Posterior cingulate gyrus (tissue), 11 donors: ENCODE results near the gene KCNQ1.
A peak's percentile ranks its signal among the peaks of the same experiment; 100 is the strongest.

ENCODE experiments used
- DNase-seq, 10 donors: peaks; one replicate each; pipeline versions ENCODE4 v3.0.0 to v3.0.0-alpha.2; 2020 to 2021; ENCODE audit warnings: mixed read lengths in 3 of 10
- intact Hi-C: fragments of 100-400 bp; cut with DNase I; formaldehyde crosslinking; loops from one replicate; pipeline ENCODE4 v1.15.1; 2023

The KCNQ1 gene

DNA sequence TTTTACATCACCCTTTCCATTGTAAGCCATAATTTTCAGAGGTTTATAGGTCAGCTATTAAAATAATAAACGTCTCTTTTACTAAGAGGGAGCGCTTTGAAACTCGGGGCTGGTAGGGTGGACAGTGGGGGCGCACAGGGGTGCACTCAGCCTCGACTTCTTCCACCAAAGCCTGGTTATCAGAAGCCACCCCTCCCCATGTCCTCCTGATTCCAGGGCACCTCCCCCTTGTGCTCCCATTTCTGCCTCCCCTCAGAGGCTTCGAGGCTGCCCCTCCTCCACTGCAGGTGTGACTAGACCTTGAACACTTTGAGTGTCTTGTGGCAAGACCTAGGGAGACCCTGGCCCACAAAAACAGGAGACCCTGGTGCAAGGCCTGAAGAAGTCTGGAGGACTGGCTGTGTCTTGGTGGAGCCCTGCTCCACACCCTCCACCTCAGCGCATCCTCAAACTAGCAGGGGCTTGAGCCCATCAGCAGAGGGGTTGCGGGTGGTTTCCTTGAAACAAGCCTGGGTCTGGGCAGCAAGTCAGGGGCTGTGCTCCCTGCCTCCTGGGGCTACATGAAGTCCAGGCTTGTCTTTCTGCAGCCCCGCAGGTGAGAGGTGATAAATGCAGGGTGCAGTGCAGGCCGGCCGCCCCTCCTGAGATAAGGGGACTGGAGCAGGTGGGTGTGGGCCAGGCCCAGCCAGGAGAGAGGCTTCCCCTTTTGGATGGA is 437.7 kb downstream of the KCNQ1 start:
- intact Hi-C loops: no loop called here
- no peak for DNase-seq

DNA sequence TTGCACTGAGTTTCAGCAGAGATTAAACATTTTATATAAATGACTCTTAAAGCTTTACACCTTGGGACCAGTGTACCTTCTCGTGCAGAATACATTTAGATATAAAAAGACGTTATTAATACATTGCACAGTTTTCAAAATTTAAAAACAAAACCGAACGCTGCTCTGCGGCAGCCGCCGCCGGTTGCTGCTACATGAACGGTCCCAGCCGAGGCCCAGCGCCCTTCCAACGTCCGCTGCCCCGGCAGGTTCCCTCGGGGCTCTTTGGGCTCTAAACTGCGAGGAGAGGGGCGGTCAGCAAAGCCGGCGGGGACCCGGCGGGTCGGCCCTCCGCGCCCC is 438.8 kb downstream of the KCNQ1 start:
- DNase-seq: no peak
- intact Hi-C loops: no loop called here

DNA sequence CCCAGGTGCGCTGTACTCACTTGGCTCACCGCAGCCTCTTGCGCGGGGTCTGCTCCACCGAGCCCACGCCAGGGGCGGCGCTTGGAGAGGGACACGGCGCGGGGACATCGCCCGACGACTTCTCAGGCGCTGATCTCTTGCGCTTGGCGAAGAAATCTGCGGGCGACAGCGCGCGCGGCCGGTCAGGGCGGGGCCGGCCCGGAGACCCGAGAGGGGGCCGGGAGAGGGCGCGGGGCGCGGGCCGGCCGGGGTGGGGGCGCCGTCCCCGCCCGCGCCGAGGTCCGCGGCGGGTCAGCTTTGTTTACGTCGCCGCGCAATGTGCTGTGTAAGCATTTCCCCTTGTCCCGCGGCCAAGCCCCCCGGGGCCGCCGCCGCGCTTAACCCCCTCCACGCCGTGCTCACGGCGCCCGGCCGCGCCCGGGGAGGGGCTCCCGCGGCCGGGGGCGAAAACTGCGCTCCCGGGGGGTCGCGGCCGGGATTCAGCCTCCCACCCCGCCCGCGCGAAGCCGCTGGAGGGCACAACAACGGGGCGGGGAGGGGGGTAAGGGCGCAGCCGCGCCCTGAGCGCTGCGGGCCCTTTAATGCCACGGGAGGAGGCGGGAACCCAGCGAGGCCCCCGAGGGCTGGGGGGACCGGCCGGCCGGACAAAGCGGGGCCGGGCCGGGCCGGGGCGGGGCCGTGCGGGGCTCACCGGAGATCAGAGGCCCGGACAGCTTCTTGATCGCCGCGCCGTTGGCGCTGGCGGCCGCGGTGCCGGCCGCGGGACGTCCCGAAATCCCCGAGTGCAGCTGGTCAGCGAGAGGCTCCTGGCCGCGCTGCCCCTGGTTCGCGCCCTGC is 439.4 kb downstream of the KCNQ1 start:
- intact Hi-C loops: no loop called here
- DNase-seq: peak in 1 of 10 donors; percentile 58

DNA sequence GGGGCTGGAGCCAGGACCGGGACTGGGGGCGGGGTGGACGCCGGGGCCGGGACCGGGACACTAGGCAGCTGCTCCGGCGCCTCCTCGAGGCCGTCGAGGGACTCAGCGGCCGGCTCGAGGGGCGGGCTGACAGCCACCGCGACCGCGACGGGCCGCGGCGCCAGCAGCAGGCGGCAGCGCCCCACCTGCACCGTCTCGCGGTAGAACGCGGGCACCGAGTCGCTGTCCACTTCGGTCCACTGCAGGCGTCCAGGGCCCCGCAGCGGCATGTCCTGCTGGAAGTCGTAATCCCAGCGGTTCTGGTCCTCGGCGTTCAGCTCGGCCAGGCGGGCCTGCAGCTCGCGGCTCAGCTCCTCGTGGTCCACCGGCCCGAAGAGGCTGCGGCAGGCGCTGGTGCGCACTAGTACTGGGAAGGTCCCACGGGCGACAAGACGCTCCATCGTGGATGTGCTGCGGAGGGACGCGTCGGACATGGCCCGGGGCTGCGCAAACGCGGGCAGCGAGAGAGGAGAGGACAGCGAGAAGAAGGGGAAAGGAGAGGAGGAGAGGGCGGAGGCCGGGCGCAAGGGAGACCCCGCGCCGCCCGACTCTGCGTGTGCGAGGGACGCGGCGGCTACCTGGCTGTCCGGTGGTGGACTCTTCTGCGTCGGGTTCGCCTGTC is 440.3 kb downstream of the KCNQ1 start:
- intact Hi-C loops: loop anchor here (1.0 kb wide), 1 partner anchor 187 kb away; no protein-coding TSS in a partner anchor
- peak in 6 of 10 donors; percentile 44 to 95 (median 72) for DNase-seq

DNA sequence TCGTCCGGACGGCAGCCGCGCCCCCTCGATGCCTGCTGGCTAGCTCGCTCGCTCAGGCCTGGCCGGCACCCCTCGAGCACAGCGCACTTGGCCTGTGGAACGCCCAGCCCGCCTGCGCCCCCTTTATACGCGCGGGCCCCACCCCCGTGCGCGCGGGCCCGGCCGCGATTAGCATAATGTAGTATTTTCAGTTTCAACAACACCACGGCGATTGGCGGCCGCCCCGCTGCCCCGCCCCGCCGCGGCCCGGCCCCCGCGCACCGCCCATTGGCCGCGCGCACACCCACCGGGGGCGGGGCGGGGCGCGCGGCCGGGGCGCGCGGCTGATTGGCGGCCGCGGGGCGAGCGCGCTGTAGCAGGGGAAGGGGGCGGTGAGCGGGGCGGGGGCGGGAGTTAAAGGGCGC is 440.9 kb downstream of the KCNQ1 start, which contains the start of gene CDKN1C:
CDKN1C (minus strand) TSS at position 98 of the 404 bp plus-strand sequence. CDS start 319 bp downstream, outside the sequence.
- intact Hi-C loops: loop anchor here (1.0 kb wide), 1 partner anchor 187 kb away; no protein-coding TSS in a partner anchor
- peak; percentile 73 to 98 (median 82) for DNase-seq

DNA sequence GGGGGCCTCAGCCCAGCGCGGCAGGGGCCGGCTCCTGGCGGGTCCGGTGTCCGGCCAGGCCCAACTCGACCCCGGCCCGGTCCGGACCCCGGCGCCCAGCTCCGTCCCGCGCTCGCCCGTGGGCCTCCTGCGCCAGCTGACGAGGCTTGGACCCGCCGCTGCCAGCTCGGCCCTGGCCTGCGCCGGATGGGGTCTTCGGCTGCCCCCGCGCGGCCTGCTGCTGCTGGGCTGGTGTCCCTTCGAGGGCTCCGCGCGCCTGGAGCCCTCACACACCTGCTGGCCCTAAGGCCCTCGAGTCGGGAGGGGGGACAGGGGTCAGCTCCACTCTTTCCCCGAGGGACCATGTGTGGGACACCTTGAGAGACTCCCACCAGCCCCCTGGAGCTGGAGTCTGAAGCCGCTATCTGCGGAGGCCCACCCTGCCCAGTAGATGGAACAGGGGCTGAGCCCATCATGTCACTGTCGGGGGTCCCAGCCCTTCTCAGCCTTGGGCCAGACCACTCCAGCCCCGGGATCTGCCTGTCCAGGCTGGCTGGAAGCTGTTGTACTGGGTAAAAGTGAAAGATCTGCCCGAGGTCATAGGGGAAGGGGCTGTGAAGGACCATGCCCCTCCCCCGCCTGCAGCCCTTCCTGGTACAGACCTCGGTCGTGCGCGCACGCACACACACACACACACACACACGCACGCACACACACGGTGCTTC is 441.5 kb downstream of the KCNQ1 start:
- DNase-seq: peak in 2 of 10 donors; percentile 62 to 93
- intact Hi-C loops: no loop called here

DNA sequence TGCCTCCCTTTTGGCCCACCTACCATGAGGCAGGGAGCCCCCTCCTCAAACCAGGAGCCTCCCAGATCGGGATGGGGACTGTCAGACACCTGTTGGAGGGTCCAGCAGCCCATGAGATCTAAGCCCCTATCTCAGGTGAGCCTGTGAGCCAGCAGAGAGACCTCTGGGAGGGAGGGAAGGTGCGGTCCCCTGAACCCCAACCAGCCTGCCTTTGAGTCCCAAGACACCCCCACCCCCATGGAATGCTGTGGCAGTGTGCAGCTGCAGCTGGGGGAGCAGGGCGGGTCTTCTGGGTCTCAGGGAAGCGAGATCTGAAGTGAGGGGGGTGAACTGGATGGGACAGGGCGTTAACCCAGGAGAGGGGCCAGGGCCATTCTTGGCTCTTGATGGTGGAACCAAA is 442.1 kb downstream of the KCNQ1 start:
- intact Hi-C loops: no loop called here
- DNase-seq: no peak

DNA sequence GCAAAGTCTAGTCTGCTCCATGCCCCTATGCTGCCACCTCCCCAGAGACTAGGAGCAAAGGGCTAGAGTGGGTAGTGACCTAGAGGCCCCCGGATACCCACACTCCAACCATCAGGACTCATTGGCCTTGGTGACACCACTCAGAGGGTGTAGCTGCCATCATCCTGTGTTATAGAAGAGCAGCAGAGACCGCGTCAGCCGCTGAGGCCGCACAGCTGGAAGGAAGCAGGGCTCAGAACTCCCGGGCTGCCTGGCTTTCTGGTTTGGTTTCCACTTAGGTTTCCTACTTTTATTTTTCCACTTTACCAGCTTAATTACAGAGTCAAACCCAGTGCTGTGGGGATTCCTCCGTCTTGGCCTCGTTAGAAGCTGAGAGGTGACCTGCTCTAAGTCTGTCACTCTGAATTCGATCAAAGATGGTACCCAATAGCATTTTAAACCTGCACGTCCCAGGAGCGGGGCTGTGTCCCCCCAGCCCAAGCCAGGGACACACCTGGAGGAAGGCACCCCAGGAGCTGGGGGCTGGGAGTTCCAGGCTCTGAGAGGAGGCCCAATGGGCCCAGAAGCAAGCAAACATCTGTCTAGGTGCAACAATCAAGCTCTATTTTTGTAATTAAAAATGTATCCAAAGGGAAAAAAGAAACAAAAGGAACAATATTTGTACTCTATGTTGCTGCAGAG is 442.8 kb downstream of the KCNQ1 start:
- DNase-seq: no peak
- intact Hi-C loops: loop anchor here (1.0 kb wide), 2 partner anchors 355 to 459 kb away; no protein-coding TSS in a partner anchor

DNA sequence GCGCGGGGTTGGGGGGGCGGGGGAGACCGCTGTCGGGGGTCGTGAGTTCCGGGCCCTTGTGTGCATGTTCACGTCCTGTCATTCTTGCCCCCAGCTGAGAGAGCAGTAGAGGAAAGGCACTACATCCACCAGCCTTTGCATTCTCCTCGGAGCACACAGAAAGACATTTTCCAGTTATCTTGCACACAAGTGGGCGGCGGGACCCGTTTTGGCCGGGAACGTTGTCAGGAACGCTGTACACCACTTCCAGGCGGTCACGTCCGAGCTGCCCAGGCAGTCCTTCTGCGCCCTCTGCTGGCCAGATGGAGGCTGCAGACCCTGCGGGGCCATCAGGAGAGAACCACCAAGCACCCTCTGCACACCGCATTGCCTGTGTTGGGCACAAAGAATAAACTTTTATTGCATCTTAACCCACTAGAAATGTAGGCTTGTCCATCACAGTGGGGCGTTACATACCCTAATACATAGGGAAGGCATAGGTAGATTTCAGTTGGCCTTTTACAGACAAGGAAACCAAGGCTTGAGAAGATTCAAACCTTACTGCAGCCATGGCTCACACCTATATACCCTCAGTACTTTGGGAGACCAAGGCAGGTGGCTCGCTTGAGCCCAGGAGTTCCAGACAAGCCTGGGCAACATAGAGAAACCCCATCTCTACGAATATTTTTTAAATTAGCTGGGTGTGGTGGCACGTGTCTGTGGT is 443.6 kb downstream of the KCNQ1 start:
- DNase-seq: peak; percentile 87 to 99 (median 96)
- intact Hi-C loops: loop anchor here (1.0 kb wide), 2 partner anchors 356 to 460 kb away; no protein-coding TSS in a partner anchor

DNA sequence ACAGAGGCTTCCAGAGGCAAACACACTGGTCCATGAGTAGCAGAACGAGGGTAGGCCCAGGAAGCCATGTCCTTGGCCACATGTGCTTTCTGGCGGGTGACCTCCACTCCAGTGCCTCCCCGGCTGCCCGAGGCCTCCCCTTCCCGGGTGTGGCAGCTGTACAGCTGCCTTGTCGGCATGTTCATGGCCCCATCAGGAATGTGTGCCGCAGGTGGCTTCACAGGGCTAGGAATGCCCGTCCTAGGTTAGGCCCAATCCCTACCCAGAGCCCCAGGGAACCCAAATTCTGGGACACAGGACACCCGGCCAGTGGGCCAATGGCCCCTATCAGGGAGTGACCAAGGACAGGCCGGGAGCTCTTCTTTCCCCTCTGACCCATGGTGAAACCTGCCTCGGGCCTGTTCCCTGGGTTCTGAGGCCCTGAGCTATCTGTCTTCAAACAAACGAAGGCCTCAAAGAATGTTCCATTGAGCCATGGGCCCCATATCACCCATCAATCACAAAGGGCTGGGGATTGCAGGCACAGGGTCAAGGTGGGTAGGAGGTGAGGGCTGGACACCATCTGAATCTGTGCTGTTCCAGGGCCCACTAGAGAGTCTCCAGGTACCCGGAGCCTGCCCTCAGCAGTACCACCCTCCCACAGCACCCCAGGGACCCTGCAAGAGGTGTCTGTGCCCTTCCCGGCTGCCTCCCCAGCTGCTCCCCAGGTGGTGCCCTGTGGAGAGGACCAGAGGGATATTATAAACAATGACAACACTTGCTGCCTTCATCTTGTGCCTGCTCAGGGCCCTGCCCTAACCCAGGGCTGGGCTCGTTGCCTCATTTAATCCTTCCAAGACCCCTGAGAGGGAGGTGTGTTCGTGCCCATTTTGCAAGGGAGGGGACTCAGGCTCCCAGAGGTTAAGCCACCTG is 444.8 kb downstream of the KCNQ1 start:
- DNase-seq: no peak
- intact Hi-C loops: no loop called here

DNA sequence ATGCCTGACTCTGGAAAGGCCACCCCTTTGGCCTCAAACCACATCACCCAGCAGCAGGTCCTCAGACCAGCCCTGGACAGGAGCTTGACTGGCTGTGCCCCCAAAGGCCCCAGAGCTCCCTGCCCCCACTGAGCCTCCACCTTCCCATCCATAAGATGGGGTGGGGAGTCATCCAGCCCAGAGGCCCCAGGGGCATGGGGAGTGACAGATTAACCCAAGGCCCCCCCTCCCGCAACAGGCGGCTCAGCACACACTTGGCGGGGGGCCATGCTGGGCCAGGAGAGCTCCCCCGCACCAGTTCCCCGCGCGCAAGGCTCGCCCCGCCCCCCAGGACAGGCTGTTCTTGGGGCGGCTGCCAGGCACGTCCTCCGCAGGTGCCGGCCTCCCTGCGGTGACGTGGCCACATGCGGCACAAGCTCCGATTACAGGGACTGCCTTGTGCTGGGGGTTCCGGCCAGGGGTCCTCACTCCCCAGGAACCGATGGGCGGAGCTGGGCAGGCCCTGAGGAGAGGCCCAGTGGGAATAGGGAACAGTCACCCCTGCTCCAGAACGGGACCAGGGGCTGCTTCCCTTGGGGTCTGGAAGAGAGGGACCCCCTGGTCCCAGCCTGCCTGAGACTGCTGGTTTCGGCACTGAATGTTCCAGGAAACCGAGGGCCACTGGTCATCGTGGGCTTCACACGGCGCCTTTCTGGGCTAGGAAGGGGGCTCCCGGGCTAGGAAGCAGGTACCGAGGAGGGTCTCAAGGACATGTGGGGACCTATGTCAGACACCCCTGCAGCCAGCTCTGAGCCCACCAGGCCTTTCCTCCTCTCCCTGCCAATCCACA is 445.9 kb downstream of the KCNQ1 start:
- intact Hi-C loops: no loop called here
- DNase-seq: peak in 2 of 10 donors; percentile 84 to 91

DNA sequence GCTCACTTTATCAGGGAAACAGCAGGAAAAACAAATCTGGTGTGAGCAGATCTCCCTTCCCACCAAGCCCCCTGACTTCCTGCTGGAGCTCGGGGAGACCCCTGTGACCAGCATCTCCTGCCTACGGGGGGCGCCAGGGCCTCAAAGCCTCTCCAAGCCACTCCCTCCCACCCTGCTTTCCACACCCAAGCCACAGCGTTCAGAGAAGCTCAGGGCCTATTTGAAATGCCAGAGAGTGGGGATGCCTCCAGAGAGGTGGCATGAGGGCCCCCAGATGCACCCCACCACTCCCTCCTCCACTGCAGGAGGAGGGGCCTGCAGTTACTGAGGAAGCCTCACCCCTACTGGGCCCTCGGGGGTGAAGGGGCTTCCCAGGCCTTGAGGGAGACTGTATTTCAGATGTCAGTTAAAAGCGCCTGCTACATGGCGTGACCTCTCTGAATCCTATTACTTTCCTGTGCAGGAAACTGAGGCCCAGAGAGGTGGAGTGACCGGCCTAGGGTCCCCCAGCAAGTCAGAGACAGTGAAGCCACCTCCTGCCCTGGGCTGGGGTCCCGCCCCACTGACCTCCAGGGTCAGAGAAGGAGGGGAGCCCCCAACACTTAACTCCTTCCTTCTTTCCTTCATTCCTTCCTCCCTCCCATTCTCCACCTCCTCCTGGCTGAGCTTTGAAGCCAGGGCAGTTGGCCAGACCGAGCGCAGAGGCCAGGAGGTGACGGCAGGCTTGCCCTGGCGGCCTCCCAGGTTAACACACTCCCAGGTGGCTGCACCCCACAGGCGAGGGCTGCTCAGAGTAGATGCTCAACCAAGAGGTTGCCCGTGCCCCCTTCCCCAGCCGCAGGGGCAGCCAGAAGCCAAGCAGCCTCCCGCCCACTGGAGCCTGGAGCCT is 446.8 kb downstream of the KCNQ1 start:
- DNase-seq: no peak
- intact Hi-C loops: no loop called here

DNA sequence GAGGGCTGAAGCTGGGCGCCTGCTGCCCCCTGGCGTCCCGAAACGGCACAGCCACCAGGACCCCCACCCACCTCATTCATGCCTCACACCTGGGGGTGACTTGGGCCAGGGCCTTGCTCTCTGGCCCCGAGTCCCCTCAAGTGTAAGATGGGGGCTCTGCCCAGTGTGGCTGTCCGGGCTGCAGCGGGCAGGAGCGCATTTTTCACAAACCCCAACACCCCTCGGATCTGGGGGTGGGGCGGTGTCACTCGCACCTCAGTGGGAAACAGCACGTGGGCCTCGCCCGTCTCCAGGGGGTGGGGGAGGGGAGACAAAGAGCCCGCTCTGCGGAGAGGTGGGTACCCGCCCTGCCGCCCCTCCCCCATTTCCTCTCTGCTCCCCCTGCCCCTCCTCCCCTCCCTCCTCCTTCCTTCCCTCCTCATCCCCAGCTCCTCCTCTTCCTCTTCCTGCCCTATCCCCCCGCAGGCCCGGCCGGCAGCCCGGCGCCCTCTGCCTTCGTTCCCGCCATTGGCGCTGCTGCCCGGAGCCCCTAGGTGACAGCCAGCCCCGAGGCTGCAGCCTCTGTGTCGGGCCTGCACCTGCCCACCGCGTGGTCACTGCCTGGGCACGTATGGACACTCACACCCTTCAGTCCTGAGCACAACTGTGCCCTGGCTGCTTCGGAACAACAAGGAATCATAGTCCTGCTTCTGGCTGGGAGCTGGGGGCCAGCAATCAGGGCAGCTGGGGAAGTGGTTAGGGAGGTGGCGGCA is 447.6 kb downstream of the KCNQ1 start:
- DNase-seq: peak in 3 of 10 donors; percentile 45 to 49 (median 45)
- intact Hi-C loops: no loop called here

DNA sequence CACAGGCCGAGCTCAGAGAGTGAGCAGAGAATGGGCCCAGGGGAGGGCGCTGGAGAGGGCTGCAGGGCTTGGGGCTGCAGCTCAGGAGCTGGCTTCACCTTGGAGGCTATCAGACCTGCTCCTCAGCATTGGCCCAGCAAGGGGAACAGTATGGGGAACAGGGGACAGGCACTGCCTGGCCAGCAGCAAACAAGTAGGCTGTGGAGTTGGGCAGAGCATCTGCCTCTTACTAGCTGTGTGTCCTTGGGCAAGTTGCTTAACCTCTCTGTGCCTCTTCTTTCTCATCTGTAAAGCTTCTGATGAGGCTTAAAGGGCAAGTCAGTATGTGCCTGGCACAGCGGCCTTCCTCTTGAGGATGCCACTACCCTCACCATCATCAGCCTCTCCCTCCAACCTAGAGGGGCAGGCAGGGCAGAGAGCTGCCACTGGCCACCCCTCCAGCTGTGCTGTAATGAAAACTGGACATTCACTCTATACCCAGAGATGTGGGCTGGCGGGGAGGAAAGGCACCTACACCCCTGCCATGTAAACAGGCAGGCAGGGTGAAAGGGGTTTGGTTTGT is 448.2 kb downstream of the KCNQ1 start:
- intact Hi-C loops: no loop called here
- DNase-seq: no peak

DNA sequence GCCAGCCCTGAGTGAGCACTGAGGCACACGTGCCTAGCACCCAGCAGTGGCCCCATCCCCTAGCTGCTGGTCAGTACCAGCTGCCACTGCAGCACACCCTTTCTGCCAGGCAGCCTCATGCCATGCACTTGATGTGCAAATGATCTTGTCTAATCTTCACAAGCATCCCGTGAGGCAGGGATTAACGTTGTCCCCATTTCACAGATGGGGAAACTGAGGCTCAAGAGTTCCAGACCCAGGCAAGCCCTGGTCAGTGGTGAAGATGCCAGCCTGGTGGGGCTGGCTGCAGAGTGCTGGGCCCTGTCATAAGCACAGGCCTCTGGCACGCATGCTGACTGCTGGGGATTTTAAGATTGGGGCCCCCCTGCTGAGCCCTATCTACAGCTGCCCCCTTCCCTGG is 449.1 kb downstream of the KCNQ1 start:
- intact Hi-C loops: no loop called here

More for the DNA sequence above, 449.1 kb downstream of the KCNQ1 start:
- no peak for DNase-seq
